NCI-H774 (cell line): Measurements from ENCODE around the gene SUGCT.

ENCODE experiments used
- DNase-seq: peaks from one replicate; lab custom pipeline; 2025; lab: John Stamatoyannopoulos, UW

Gene SUGCT

DNA sequence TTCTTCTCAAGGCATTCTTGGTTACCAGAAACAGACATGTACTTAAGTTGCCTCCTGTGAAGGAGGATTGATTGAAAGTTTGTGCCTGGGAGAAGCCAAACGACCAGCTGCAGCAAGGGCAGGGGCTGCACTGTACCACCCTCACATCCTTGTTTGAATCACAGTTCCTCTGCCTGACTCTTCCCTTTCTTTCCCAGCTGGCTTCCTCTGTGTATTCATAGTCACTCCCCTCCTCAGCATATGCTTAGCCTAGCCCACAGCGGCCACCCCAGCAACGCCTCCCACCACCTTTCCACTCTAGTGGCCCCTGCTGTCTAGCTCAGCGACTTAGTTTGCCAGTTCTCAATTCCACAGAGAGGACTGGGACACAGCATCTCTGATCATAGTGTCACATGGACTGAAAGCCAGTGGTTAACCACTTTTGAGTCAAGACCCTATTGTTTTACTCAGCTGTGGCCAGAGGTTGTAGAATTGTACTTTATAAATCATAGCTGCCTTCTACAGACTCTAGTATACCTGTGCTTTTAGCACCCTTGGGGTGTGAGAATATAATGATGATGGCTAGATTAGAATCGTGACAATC is 643.0 kb downstream of the SUGCT start:
- no peak for DNase-seq

- DNase-seq: no peak
Observed at GRCh38 chr7:40780460-40780859, 645.7 kb downstream of the SUGCT start.

DNA sequence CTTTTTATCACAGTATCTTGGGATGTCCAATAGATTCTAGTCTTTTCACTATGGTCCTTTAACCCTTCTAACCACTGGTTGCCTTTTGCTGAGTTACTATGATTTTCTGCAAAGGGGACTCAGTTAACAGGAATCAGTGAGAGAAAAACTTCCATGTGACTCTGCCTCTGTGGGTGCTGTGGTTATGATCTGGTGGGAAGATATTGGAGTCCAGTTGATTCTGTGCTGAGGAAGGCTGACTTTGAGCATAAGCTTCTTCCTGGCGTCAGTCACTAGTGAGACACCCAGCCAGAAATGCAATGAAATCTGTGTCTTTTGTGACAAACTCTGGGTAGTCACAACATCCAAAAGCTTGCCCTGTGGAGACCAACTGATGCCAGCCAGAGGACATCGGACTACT is 648.0 kb downstream of the SUGCT start:
- DNase-seq: no peak

GRCh38 chr7:40784176-40784575 is 649.4 kb downstream of the SUGCT start:
- DNase-seq: no peak

DNA sequence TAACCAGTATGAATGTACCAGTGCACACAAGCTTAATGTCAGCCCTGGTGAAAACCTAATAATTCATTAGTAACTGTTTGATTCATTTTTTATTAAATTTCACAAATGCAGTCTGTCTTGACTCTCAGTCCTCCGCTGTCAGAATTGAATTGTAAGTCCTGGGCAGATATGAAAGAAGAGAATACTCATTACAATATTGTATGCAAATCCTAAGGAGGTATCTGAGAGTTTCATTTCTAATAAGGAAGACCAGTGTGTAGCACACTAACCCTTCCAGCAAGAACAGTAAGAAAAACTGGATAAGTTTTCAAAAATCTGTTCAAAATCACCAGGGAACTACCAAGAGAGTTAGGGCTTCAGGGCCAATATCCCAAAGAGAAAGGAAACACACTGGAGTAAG is 652.1 kb downstream of the SUGCT start:
- DNase-seq: no peak

DNA sequence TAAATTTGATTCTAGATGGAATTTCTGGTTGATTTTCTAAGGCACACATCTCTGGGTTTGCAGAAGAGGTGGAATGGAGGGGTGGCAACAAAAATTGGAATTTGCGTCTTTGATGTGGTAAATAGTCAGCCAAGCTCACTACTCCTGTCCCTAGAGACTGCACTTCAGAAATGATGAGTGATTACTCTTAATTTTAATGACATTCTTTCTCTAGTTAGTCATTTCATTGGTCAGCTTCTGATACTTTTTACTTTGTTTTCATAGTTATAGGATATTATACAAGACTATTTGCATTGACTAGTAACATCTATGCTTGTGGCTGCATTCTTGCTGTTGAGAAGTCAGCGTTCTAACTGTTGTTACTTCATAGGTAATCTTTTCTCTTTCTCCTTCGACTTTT is 658.3 kb downstream of the SUGCT start:
- DNase-seq: no peak

DNA sequence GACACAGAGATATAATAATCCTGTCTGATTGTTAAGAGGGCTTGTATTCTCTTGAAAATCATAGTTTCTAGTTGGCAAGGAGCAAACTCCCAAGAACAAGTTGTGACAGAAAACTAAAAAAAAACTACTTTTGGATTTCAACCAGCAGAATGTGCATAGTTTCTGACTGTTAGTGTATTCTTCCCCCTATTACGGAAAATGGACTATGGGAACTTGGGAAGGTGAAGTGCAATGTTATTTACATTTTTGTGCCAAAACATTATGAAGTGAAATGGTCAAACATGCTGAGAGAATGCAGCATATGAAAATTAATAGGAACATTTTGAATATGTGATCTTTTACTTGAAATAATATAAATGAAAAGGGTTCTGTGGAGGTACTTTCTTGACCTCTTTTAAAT is 660.8 kb downstream of the SUGCT start:
- no peak for DNase-seq

GRCh38 chr7:40796723-40797122 is 661.9 kb downstream of the SUGCT start:
- DNase-seq: no peak

GRCh38 chr7:40798613-40799012 is 663.8 kb downstream of the SUGCT start:
- DNase-seq: no peak

- no peak for DNase-seq
Observed at GRCh38 chr7:40799493-40800403, 664.9 kb downstream of the SUGCT start.

DNA sequence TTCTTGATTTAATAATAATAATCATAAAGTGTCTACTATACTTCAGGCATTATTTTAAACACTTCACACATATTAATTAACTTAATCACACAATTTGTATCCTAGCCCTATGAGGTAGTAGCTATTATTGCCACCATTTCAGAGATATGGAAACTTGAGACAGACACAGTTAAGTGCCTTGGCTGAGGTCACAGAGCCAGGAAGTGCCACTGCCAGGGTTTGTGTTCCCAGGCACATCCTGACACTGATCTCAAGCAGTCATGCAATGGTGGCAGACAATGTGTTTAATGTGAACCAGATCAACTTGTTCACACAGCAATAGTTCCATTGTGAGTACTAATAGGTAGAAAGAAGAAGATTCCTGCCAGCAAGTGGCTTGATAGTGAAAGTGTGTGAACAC is 666.0 kb downstream of the SUGCT start:
- DNase-seq: no peak

- no peak for DNase-seq
Observed at GRCh38 chr7:40802497-40802896, 667.7 kb downstream of the SUGCT start.

DNA sequence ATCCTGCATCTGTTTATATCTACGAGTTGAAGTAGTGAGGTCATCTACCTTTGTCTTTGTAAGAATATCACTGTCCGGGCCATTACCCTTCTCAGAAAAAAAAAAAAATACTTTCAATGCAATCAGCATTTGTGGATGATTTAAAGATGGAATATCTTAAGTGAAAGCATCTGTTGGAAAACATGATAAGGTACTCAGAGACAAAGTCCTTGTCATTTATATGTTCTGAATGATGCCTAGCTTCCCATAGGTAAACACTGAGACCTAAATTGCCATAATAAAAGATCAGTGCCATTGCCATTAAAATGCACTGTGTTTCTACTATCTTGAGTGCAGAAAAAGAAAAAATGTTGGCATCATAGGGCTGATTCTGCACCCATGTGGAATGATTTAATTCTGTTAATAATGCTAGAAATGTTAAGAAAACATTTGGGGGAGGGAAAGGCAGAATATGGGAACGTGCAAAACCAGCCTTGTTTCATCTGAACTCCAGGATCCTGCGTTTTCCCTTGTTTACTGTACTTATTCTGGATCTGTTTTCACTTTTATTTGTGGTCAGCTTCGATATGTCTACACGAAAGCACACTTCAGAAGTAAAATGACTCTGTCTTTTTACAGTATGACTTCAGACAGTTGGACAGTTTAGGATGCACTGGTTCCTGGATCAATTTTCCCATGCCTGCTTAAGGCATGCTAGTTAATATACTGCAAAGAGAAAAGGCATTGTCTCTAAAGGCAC is 669.8 kb downstream of the SUGCT start:
- DNase-seq: no peak

DNA sequence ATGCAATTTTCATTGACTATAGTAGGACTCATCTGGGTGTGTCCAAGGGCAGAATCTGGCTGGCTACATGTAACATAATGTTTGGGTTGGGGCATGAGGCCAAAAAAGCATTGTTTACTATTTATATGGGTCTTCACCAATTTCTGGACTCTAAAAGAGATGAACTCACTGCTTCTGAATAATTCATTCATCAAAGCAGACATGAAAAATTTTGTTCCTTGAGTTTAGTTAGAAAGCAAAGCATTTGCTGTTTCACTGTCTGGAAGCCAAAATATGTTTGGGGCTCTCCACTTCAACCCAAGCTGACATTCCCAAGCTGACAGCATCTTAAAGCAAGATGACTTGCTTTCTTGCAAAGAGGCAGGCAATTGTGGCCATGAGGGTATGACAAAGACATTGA is 670.6 kb downstream of the SUGCT start:
- DNase-seq: no peak

- no peak for DNase-seq
Observed at GRCh38 chr7:40808378-40808942, 673.7 kb downstream of the SUGCT start.

DNA sequence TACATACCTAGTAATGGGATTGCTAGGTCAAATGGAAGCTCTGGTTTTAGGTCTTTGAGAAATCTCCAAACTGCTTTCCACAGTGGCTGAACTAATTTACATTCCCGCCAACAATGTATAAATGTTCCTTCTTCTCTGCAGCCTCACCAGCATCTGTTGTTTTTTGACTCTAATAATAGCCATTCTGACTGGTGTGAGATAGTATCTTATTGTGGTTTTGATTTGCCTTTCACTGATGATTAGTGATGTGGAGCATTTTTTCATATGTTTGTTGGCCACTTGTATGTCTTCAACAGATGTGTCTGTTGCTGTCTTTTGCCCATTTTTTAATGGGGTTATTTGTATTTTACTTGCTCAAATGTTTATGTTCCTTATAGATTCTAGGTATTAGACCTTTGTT is 675.5 kb downstream of the SUGCT start:
- no peak for DNase-seq

DNA sequence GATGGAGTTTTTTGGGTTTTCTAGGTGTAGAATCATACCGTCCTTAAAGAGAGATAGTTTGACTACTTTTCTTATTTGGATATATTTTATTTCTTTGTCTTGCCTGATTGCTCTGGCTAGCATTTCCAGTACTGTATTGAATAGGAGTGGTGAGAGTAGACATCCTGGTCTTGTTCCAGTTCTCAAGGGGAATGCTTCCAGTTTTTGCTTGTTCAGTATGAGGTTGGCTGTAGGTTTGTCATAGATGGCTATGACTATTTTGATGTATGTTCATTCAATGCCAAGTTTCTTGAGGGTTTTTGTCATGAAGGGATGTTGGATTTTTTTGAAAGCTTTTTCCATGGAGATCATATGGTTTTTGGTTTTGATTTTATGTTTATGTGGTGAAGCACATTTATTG is 676.9 kb downstream of the SUGCT start:
- no peak for DNase-seq

GRCh38 chr7:40815022-40815421 is 680.2 kb downstream of the SUGCT start:
- DNase-seq: no peak

DNA sequence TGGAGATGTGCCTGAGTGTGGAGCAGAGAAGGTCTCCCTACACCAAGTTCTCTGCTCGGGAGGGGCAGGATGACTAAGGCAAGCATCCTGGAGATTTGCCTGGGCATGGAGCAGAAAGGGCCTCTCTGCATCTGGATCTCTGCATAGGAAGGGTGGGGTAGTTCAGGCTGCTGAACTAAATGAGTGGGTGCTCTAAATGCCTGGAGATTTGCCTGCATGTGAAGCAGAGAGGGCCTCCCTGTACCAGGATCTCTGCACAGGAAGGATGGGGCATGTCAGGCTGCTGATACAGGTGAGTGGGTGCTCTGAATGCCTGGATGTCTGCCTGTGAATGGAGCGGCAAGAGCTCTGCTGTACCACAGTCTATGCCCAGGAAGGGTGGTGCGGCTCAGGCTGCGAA is 680.7 kb downstream of the SUGCT start:
- no peak for DNase-seq

- no peak for DNase-seq
Observed at GRCh38 chr7:40822861-40823260, 688.1 kb downstream of the SUGCT start.

- DNase-seq: no peak
Observed at GRCh38 chr7:40824461-40824860, 689.7 kb downstream of the SUGCT start.

- DNase-seq: no peak
Observed at GRCh38 chr7:40826411-40827221, 691.8 kb downstream of the SUGCT start.
